ENCODE measurements around the gene TMEM200B. TPM values are rescaled to one million over a fixed set of nuclear protein-coding genes. Genes with fewer than 3 reads are reported as not detected.

The TMEM200B gene
- total RNA-seq, 4 donors from 2014 or later = 0.91 to 5.3 (median 3.4) TPM

- intact Hi-C loops (cut with DNase I) = loop anchor here (10.0 kb wide), 1 partner anchor 59 kb away; the partner anchor contains the start of gene SRSF4
- H3K27ac ChIP-seq = no peak overlapping the region
- no peak overlapping the region for H3K4me3 ChIP-seq
- 93 to 100% methylated on average over 2 to 3 of the region's 6 CpGs for WGBS, 2 donors
- H3K9me3 ChIP-seq = no peaks in the 10 kb centered on the region
- TF ChIP-seq CTCF (IDR thresholded peaks at IDR 0.05) (no peak), POLR2A (IDR thresholded peaks at IDR 0.05) (no peak)
- no peaks in the 10 kb centered on the region for H3K36me3 ChIP-seq
- no peak for DNase-seq
- peaks cover 28 to 47% (median 38%) of the 10 kb centered on the region in 3 donors for H3K4me1 ChIP-seq
- peaks cover 0 to 45% (median 0%) of the 10 kb centered on the region in 4 donors for H3K27me3 ChIP-seq
Measured at GRCh38 chr1:29126198-29126597, 2.5 kb upstream of the TMEM200B start.

GRCh38 chr1:29125788-29126187 is 2.1 kb upstream of the TMEM200B start:
- Histone ChIP-seq H3K27ac (peak overlapping the region in 1 of 4 donors; percentile 88), H3K36me3 (no peaks in the 10 kb centered on the region), H3K9me3 (no peaks in the 10 kb centered on the region), H3K4me1 (peaks cover 28 to 51% (median 38%) of the 10 kb centered on the region in 3 donors), H3K4me3 (no peak overlapping the region), H3K27me3 (peaks cover 0 to 49% (median 0%) of the 10 kb centered on the region in 4 donors)
- TF ChIP-seq CTCF (IDR thresholded peaks at IDR 0.05) (no peak), POLR2A (IDR thresholded peaks at IDR 0.05) (no peak)
- intact Hi-C loops (cut with DNase I) = loop anchor here (10.0 kb wide), 1 partner anchor 59 kb away; the partner anchor contains the start of gene SRSF4
- 49 to 57% methylated on average over 5 of the region's 6 CpGs for WGBS, 2 donors
- DNase-seq = no peak

GRCh38 chr1:29125237-29125641 is 1.5 kb upstream of the TMEM200B start:
- intact Hi-C loops (cut with DNase I) = loop anchor here (10.0 kb wide), 1 partner anchor 60 kb away; the partner anchor contains the start of gene SRSF4
- Histone ChIP-seq H3K4me1 (peaks cover 28 to 54% (median 38%) of the 10 kb centered on the region in 3 donors), H3K9me3 (no peaks in the 10 kb centered on the region), H3K27ac (peak overlapping the region; percentile 79 to 97 (median 90)), H3K4me3 (peak overlapping the region; percentile 28 to 82 (median 66)), H3K36me3 (no peaks in the 10 kb centered on the region), H3K27me3 (peaks cover 0 to 49% (median 0%) of the 10 kb centered on the region in 4 donors)
- WGBS, 2 donors = 67 to 69% methylated on average over 12 to 14 of the region's 14 CpGs
- no peak for DNase-seq
- TF ChIP-seq CTCF (IDR thresholded peaks at IDR 0.05) (no peak), POLR2A (IDR thresholded peaks at IDR 0.05) (no peak)

GRCh38 chr1:29124366-29125236 is 898 bp upstream of the TMEM200B start:
- WGBS, 2 donors = 10 to 46% methylated on average over 10 to 15 of the region's 85 CpGs
- peak overlapping the region; percentile 79 to 97 (median 90) for H3K27ac ChIP-seq
- peak in 2 of 4 donors; percentile 55 to 72 for TF ChIP-seq POLR2A (IDR thresholded peaks at IDR 0.05)
- TF ChIP-seq CTCF (IDR thresholded peaks at IDR 0.05) = peak in 5 of 6 experiments; percentile 47 to 85 (median 77)
- DNase-seq = no peak
- peaks cover 28 to 57% (median 38%) of the 10 kb centered on the region in 3 donors for H3K4me1 ChIP-seq
- H3K9me3 ChIP-seq = no peaks in the 10 kb centered on the region
- no peaks in the 10 kb centered on the region for H3K36me3 ChIP-seq
- intact Hi-C loops (cut with DNase I) = loop anchor here (10.0 kb wide), 1 partner anchor 60 kb away; the partner anchor contains the start of gene SRSF4
- peaks cover 0 to 49% (median 0%) of the 10 kb centered on the region in 4 donors for H3K27me3 ChIP-seq
- H3K4me3 ChIP-seq = peak overlapping the region; percentile 28 to 82 (median 66)
